ENCODE measurements around the gene TMCC1.
A peak's percentile ranks its signal among the peaks of the same experiment; 100 is the strongest.

Gene TMCC1

DNA sequence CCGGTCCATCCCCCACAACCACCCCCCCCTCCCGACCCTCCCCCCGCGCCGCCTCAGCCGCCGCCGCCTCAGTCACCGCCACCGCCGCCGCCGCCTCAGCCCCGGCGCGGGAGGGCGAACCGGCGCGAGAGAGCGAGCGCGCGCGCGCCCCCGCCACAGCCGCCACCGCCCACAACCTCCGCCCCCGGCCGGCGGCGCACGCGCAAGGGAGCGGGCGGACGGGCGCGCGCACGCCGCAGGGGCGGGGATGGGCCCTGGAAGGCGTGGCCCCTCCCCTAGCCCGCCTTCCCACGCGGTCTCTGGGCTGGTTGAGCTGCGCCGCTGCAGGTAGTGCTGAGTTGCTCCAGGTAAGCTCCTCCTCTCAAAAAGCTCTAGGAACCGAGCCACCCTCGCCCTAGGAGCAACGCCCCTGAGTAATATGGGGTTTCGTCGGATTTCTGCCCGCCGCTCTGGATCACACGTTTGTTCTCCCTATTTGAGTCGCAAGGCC is at the start of gene TMCC1:
TMCC1 (minus strand) TSS at position 131 of the 490 bp plus-strand sequence.
- TF ChIP-seq, protein P1, sequence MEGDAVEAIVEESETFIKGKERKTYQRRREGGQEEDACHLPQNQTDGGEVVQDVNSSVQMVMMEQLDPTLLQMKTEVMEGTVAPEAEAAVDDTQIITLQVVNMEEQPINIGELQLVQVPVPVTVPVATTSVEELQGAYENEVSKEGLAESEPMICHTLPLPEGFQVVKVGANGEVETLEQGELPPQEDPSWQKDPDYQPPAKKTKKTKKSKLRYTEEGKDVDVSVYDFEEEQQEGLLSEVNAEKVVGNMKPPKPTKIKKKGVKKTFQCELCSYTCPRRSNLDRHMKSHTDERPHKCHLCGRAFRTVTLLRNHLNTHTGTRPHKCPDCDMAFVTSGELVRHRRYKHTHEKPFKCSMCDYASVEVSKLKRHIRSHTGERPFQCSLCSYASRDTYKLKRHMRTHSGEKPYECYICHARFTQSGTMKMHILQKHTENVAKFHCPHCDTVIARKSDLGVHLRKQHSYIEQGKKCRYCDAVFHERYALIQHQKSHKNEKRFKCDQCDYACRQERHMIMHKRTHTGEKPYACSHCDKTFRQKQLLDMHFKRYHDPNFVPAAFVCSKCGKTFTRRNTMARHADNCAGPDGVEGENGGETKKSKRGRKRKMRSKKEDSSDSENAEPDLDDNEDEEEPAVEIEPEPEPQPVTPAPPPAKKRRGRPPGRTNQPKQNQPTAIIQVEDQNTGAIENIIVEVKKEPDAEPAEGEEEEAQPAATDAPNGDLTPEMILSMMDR (IDR thresholded peaks at IDR 0.05; ENCODE audit: low read depth, low read length, missing control alignments): no peak
- DNase-seq (ENCODE audit: low read depth): peak; percentile 77
- H3K4me3 ChIP-seq (ENCODE audit: low read depth, low read length): peak within 1 kb of the TSS; percentile 98

DNA sequence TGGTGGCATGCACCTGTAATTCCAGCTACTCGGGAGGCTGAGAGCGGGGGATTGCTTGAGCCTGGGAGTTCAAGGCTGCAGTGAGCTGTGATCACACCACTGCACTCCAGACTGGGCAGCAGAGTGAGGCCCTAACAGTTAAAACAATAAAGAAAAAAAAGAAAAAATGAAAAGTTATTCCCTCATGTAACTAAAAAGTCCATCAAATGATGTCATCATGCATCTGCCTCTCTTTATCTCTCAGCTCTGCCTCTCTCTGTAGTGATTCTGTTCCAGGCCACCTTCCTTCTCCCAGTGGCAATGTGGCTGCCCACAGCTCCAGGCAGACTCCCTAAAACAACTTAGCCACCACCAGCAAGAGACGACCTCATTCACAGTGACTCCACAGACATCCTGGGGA is 49.5 kb upstream of the TMCC1 start:
- no peak for DNase-seq (ENCODE audit: low read depth)
- no peak overlapping the region for H3K4me3 ChIP-seq (ENCODE audit: low read depth, low read length)
- TF ChIP-seq, protein P1 (IDR thresholded peaks at IDR 0.05; ENCODE audit: low read depth, low read length, missing control alignments): no peak

DNA sequence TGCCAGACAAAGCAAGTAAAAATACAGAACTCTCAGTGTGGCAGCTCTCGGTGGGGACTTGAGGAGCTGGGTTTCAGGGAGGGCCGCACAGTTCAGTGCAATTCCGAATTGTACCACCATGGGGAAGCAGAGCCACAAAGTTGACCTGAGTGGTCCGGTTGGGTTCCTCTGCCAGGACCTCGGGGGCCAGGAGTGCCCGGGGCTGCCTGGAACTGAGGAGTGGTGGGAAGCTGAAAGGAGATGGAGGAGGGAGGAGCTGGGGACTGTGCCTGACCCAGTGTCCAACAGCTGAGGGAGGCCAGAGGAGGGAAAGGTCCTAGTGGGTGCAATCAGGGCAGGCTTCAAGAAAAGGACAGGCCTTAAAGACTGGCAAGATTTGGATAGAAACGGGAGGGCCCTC is 48.8 kb upstream of the TMCC1 start:
- TF ChIP-seq, protein P1 (IDR thresholded peaks at IDR 0.05; ENCODE audit: low read depth, low read length, missing control alignments): peak; percentile 87
- no peak for DNase-seq (ENCODE audit: low read depth)
- H3K4me3 ChIP-seq (ENCODE audit: low read depth, low read length): no peak overlapping the region

DNA sequence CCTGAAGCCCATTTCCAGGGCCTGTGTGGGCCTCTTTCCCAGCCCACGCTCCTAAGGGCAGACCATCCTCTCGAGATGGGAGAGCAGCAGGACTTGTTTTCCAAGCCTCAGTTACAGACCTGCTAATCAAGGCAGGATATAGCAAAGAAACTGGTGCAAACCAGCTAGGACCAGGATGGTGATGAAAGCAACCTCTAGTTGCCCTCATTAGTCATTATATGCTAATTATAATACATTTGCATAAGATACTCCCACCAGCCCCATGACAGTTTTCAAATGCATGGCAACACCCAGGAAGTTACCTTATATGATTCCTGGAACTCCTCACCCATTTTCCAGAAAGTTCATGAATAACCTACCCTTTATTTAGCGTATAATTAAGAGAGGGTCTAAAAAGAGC is 46.6 kb upstream of the TMCC1 start:
- no peak overlapping the region for H3K4me3 ChIP-seq (ENCODE audit: low read depth, low read length)
- TF ChIP-seq, protein P1 (IDR thresholded peaks at IDR 0.05; ENCODE audit: low read depth, low read length, missing control alignments): no peak
- no peak for DNase-seq (ENCODE audit: low read depth)

DNA sequence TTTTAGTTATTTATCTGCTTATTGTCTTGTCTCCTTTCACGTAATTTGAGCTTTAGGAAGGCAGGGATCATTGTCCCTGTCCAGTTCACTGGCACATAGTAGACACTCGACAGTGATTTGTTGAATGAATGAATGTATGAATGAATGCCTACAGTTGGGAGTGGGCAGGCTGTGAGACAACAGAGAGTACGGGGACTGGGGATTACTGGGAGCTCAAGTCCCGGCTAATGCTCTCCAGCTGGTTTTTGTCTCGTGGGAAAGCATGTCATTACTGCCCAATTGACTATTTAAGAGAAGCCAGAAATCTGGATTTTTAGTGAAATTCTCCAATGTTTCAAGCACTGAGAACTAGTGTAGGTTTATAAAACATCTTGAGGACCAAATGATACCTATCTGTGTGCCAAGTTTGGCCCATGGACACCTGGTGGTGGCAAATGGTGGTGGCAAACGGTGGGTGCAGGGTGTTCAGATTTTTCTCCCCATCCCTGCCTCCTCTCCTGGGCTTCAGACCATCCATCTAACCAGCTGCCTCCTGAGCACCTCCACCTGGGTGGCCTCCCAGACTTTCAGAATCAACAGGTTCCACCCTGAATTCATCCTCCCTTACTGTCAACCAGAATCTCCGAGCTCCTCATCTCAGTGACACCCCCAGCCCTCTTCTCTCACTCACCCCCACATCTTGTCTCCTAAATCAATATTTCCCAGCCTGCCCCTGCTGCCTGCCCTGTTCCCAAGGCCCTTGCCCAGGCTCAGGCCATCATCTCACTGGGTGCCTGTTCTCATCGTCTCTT is 44.8 kb upstream of the TMCC1 start:
- H3K4me3 ChIP-seq (ENCODE audit: low read depth, low read length): no peak overlapping the region
- no peak for DNase-seq (ENCODE audit: low read depth)
- TF ChIP-seq, protein P1 (IDR thresholded peaks at IDR 0.05; ENCODE audit: low read depth, low read length, missing control alignments): peak; percentile 42

DNA sequence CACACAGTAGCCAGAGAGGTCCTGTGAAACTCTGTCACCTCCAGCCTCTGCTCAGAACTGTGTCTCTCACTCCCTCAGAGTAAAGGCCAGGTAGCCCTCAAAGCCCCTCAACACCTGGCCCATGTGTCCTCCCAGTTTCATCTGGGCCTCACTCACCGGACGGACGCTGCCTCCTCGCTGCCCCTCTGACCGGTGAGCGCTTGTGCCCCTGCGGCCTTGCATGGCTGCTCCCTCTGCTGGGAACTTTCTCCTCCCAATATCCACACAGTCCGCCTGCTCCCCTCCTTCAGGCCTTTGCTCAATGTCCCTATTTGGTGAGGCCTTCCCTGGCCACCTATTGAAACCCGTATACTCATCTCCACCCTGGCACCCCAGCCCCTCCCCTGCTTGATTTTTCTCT is 44.2 kb upstream of the TMCC1 start:
- TF ChIP-seq, protein P1 (IDR thresholded peaks at IDR 0.05; ENCODE audit: low read depth, low read length, missing control alignments): no peak
- no peak for DNase-seq (ENCODE audit: low read depth)
- no peak overlapping the region for H3K4me3 ChIP-seq (ENCODE audit: low read depth, low read length)

DNA sequence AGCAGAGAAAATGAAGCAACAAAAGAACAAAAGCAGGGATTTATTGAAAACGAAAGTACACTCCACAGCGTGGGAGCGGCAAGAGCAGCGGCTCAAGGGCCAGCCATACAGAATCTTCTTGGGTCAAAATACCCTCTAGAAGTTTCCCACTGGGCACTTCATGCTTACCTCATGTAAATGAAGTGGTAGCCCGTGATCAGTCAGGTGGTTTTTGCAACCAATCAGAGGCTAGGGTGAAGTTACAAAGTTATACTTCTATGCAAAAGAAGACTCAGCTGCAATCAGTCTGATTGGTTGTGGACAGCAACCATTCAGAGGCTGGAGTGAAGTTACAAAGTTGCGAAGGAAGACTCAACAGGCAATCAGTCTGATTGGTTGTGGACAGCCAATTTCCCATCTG is 43.2 kb upstream of the TMCC1 start:
- peak overlapping the region; percentile 17 for H3K4me3 ChIP-seq (ENCODE audit: low read depth, low read length)
- TF ChIP-seq, protein P1 (IDR thresholded peaks at IDR 0.05; ENCODE audit: low read depth, low read length, missing control alignments): no peak
- DNase-seq (ENCODE audit: low read depth): peak; percentile 12
